Daoy (cell line): Measurements from ENCODE around the gene HSPA4L. TPM values are rescaled to one million over a fixed set of nuclear protein-coding genes. Genes with fewer than 3 reads are reported as not detected.

Source experiments
- DNase-seq: peaks from one replicate; pipeline ENCODE4 v3.0.0-alpha.2; 2015; ENCODE audit warnings: low read depth
- total RNA-seq: library from RNA; depleted of rRNA; stranded (reverse); fragments of >200 nt; shearing (Covaris generic); gene quantifications from 2 replicates; pipeline ENCODE4 v1.2.3, GENCODE V29; 2014

Gene HSPA4L
- total RNA-seq, 1 experiment from 2014 or later: 7.9 TPM

DNA sequence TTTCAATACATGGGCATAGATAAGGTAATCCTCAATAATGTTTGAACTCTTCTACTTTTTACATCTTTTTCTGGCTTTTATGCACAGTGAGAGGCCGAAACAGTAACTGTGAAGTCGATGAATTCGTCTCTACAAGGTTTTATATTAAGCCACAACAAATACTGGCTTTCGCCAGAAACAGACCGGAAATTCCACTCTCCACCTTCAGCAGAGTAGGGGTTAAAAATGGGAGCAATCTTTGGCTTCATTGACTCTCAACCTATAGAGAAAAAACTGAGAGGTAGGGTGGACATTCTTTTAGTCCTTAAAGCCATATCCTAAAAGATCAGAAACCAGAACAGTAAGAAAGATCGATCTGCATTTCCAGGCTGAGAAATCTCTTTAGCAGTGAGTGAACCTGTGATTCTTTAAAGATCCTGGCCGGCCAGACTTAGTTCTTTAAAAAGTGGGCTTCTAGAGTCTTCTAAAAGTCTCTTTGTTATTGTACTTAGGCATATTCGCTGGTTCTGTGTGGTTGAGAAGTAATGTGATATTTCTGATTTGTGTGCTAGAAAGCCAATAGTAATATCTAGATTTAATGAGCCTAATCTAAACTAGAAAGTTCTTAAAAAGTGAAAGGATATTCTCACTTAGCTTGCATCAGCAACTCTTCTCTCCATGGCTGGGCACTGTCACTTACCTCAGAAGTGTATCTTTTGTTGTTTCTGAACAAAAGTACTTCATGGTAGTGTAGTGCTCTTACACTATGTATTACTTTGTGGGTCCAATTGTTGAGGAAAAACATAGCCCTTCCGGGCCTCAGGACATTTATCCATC lies 2.0 kb downstream of the HSPA4L start:
- DNase-seq: no peak

DNA sequence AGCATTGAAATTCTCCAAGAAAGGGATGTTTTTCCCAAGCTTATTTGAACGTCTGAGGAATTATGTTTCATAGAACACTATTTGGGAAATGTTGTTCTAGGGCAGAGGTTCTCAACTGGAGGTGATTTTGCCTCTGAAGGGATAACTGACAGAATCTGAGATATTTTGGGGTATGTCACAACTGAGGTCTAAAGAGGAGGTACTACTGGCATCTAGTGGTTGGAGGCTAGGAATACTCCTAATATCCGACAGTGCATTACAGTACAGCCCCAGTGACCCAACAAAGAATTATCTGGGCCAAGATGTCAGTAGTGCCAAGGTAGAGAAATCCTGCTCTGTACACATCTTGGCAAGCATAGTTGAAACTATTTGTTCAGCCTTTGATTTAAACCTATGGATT lies 6.4 kb downstream of the HSPA4L start:
- DNase-seq: no peak

DNA sequence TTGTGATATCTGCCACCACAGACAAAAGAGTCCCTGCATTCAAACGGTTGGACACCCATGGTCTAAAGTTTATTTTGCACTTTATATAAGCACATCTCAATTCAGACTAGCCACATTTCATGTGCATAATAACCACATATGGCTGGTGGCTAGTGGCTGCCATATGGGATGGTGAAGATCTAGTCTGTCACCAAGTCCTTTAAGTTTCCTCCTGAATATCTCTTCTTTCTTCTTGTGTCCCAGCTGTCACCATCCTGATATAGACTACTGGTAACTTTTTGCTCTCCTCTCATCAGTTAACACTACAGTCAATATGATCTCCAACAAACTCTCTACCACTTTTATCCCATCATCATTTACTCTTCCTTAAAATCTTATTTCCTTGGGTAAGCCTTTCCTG lies 9.3 kb downstream of the HSPA4L start:
- no peak for DNase-seq

DNA sequence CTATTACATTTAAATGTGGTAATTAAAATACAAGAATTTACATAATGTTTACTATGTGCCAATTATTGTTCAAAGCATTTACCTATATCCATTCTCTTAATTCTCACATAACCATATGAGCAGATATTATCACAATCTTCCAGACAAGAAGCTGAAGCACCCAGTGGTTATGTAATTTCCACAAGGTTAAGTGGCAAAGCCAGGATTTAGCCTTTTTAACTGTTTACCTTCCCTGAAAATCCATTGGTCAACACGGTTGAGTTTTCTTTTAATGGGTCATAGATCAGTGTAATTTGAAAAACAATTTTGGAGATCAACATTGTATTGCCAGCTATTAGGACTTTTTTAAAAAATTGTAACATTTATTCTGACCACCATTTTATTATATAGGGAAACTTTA lies 11.4 kb downstream of the HSPA4L start:
- DNase-seq: no peak

DNA sequence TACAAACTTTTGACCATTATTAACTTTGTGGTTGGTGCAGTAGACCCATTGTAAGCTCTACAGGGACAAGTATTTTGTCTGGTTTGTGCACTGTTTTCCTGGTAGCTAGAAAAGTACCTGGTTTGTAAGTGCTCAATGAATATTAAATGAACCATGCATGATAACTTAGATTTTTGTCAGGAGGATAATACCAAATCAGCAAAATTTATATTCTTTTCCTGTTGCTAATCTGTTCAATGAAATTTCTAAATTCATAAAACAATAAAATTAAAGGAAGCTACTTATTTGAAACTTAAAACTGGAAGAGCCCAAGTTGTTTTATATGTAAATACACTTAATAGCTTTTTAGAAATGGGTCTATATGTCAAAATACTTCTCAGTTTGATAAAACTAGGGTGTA lies 17.6 kb downstream of the HSPA4L start:
- DNase-seq: no peak

DNA sequence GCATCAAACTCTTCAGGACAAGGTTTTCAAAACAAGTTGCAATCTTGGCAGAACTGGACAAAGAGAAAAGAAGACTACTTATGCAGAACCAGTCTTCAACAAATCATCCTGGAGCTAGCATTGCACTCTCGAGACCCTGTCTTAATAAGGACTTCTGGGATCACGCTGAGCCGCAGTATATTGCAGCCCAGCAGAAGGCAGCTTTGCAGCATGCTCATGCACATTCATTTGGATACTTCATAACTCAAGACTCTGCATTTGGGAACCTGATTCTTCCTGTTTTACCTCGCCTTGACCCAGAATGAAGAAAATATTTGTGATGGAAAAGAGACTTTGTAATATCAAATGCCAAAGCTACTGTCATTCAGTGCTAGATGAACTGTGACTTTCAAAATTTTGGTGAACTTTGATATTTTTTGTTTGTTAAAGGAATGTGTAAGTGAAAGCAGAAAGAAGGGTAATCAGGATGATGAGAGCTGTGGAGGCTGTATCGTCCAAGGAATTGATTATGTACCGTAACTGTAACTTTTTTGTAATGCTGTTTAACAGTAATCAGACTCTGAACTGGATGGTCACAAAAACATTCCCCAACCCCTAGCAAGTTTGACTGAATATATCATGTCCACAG lies 27.2 kb downstream of the HSPA4L start:
- no peak for DNase-seq

DNA sequence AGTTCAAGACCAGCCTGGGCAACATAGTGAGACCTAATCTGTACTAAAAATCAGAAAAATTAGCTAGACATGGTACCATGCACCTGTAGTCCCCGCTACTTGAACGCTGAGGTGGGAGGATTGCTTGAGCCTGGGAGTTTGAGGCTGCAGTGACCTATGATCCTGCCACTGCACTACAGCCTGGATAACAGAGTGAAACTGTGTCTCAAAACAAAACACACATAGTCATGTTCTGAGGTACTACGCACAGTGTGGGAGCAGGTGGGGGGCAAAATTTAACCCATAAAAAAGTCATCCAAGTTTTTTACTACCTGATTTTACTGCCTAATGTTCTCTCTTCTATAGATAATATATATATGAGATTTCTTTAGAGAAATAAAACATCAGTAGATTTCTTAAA lies 28.4 kb downstream of the HSPA4L start:
- DNase-seq: no peak

DNA sequence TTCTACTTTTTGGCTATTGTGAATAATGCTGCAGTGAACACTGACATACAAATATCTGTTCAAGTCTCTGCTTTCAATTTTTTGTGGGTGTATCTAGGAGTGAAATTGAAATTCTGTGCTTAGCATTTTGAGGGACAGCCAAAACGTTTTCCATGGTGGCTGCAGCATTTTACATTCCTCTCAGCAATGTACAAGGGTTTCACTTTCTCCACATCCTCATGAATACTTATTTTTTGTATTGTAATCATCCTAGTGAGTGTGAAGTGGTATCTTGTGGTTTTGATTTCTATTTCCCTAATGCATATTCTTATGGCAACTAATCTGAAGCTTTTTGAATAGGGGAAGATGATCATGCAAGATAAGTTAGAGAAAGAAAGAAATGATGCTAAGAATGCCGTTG lies 40.3 kb downstream of the HSPA4L start:
- DNase-seq: no peak

DNA sequence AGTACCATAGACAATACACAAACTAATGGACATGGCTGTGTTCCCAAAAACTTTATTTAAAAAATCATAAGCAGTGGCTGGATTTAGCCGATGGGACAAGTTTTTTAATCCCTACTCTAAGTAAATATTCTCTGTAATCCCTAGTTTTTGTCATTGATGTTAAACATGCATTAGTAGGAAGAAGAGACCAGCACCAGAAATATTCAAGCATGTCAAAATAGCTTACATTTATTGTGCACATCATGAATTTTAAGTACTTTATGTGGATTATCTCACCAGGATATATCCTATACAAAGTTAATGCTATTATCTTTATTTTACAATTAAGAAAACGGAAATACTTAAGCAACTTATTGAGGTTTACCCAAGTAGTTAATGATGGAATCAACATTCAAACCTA lies 46.0 kb downstream of the HSPA4L start:
- no peak for DNase-seq

DNA sequence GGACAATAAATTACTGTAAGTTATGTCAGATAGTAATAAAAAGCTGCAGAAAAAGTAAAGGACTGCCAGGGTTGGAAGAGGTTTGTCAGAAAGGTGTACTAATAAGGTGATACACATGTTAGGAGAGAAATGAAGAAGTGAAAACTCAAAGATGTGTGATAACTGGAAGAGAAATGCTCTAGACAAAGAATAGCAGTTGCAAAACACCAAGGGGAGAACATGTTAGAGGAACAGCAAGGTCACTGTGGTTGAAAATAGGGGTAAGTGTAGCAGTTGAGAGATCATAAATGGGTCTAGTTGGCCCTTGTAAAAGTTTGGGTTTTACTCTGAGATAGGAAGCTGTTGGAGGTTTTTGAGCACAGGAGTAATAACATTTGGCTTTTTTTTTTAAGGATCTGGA lies 46.9 kb downstream of the HSPA4L start:
- no peak for DNase-seq

DNA sequence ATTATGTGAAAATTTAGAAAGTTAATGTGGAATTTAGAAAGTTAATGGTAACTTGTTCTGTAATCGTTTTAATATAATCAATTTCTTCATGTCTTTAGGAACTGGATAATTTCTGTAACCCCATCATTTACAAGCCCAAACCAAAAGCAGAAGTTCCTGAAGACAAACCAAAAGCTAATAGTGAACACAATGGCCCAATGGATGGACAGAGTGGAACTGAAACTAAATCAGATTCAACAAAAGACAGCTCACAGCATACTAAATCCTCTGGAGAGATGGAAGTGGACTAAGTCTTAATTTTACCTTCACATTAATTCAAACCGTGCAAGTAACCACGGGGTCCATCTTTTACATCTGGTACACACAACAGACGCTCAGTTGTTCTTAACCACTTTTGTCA lies 50.5 kb downstream of the HSPA4L start:
- DNase-seq: no peak

DNA sequence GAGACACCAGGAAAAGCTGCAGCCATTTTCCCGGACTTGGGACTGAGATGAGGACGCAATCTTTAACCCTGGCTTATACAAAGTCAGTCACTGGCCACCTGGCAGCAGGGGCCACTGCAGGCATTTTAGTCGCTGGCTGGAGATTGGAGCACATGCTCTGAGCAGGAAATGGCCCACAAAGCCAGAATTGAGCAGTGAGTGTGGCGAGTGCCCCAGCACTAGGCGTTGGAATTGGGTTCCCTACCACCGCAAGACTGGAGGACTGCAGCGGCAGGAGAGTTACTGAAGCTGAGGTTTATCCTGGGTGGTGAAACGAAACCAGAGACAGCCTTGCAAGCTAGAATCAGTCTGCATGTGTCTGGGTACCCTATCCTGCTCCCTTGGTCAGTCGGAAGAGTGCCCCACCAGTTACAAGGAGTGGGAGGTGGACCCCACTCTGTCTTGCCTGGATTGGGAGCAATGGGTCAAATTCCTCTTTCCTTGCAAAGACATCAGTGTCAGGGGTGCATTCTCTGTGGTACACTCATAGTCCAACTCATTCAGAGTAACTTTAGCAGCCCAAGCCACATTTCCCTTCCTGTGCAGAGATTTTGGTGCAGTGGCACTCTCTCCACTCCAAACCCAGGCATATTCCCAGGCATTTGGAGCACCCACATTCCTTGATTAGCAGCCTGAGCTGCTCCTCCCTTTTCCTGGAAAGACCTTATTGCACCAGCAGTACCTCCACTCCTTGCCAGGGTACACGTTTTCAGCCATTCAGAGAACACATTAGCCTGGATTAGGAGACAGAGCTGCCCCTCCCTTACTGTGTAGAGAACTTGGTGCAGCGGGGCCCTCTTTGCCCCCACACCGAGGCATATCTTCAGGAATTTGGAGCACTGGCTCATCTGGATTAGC lies 61.8 kb downstream of the HSPA4L start:
- DNase-seq: no peak

DNA sequence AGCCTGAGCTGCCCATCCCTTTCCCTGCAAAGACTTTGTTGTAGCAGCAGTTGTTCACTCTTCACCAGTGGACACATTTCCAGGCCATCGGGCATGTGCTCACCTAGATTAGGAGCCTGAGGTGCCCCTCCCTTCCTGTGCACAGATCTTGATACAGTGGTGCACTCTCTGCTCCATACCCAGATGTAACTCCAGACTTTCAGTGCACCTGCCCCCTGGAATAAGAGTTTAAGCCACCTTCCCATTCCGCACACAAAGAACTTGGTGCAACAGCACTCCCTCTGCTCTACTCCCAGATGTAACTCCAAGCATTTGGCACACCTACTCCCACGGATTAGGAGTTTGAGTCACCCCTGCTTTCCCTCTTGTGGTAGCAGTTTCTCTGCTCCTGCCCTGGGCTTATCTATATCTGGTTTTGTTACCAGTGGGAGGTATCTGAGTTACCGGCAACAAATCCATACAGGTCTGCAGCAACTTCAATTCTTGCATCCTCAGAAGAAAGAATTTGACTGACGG lies 62.5 kb downstream of the HSPA4L start:
- peak; percentile 6 for DNase-seq

DNA sequence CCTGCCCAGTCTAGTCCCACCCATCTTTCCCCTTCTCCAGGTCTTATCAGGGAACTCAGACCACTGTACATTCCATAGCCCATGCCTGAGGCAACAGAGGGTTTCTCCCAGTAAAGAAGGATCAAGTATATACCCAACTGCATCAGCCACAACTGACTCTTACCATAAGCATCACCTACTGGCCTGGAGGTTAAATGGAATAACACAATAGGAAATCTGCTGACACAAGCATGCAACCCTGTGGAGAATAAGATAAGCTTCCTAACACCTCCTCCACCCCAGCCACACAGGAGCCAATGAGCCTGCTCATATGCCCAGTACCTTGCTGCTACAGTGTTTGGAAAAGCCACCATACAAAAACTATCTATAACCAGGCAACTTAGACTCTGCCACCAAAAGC lies 63.9 kb downstream of the HSPA4L start:
- DNase-seq: no peak

DNA sequence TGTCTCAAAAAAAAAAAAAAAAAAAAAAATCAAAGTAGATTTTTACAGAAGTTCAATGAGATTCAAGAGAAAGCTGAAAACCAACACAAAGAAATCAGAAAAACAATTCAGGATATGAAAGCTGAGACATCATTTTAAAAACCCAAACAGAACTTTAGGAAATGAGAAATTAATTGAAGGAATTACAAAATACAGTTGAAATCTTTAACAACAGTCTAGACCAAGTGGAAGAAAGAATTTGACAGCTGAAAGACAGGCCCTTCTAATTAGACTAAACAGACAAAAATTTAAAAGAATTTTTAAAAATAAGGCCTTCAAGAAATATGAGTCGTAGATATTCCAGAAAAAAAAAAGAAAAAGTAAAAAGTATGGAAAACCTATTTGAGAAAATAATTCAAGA lies 64.6 kb downstream of the HSPA4L start:
- DNase-seq: no peak

DNA sequence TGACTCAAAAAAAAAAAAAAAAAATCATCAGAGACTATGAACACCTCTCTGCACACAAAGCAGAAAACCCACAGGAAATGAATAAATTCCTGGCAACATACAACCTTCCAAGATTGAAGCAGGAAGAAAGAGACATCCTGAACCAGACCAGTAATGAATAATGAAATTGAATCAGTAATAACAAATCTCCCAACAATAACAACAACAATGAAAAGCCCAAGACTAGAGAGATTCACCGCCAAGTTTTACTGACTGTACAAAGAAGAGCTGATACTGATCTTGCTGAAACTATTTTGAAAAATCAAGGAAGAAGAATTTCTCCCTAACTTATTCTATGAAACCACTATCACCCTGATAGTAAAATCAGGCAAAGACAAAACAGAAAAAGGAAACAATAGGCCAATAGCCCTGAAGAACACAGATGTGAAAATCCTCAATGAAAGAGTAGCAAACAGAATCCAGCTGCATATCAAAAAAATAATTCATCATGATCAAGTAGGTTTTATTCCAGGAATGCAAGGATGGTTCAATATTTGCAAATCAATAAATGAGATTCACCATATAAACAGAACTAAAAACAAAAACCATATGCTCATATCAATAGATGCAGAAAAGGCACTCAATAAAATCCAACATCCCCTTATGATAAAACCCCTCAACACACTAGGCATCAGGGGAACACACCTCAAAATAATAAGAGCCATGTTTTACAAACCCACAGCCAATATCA lies 67.5 kb downstream of the HSPA4L start:
- DNase-seq: no peak

DNA sequence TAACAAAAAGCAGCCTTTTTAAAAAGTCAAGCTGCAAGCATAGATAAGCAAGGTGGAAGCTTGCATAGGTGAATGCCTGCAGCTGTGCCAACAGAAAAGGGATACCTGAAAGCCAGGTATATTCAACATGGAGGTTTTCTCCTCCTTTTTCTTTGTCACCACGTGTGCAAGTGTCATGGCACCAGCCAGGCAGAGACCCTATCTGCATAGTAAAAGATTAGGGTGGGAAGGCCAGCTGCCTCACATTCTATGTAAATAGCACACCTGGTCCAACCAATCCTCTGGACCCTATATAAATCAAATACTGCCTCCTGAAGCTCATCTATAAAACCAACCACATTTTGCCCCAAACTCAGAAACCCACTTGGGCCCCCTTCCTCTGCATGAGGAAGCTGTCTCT lies 70.5 kb downstream of the HSPA4L start:
- DNase-seq: no peak

DNA sequence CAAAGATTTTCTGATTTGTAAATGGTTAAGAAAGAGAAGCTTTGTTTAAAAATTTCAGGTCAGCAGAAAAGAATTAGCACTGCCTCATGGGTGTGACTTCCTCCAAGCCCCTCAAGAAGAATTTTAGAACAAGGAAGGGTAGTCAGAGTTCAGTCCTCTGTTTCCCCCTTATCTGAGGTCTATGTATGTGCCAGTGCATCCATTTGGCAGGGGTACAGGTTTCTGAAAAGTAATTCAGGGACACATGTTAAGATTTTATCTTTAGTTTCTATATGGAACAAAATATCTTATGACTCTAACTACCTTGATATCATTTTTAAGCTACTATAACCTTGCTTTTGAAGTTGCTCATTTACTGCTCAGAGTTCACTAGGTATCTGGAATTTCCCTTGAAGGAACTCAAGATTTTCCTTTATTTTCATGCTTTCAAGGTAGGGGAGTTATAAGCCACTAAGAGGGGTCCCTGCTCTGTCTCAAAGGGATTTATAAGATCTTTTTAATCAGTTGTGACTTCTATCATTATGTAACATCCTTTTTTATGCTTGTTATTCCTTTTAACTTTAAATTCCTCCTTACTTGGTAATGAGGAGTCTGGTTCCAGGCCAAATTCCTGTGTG lies 74.2 kb downstream of the HSPA4L start:
- no peak for DNase-seq

DNA sequence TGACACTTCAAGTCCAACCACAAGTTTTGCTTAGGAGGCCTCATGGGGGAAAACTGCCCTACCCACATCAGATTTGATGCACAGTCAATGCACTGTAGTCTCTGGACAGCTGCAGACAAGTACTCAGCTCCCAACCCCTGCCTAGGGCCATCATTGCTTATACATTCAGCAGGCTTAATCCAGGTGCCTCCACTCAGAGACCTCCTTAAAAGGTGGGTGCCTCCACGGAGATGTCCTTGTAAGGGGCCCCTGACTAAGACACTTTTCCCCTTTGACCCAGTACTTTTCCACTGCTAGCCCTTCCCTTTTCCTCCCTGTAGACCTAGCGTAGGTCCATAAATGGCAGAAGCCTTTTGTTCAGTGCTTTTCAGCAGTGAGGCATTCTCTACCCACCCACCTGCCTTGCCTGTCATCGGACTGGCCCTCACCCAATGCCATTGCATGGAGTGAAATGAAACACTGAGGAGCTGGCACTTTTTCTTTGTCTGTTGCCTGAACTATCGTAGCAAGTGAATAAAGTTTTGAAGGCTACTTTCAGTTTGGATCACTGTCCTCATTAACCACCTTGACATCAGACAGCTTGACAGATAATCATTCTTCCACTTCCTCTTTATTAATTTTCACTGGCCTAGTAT lies 74.8 kb downstream of the HSPA4L start:
- DNase-seq: peak; percentile 53

DNA sequence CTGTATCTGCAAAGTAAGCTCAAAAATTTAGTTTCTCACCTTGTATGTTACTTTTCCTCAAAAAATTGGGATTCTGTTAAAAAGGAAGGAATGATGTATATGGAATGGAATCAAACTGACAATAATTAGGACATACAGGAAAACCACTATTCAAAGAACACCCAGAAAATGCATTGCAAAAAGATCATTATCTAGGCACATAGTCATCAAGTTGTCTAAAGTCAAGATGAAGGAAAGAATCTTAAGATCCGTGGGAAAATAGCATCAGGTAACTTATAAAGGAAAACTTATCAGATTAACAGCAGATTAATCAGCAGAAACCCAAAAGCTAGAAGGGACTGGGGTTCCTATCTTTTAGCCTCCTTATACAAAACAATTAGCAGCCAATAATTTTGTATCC lies 75.5 kb downstream of the HSPA4L start:
- no peak for DNase-seq

DNA sequence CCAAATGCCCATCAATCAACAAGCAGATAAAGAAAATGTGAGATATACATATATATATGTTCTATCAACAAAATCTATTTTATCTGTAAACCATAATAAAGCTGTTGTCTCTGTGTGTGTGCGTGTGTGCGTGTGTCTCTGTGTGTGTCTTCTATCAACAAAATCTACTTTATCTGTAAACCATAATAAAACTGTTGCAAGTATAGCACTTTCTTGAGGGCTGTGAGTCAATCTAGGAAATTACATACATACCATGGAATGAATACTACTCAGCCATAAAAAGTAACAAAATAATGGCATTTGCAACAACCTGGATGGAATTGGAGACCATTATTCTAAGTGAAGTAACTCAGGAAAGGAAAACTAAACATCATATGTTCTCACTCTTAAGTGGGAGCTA lies 86.1 kb downstream of the HSPA4L start:
- DNase-seq: no peak
